SK-N-SH (cell line): ENCODE measurements around the gene CRTC2. TPM values are rescaled to one million over a fixed set of nuclear protein-coding genes. Genes with fewer than 3 reads are reported as not detected.

Experiments
- CTCF ChIA-PET: fragments of 300-600, 350-600 bp; formaldehyde crosslinking; extraction: SDS; loops from one replicate; lab custom pipeline; 2021; lab: Yijun Ruan, JAX
- POLR2A ChIA-PET: fragments of 350-600 bp; sonication (Branson Sonifier 250); formaldehyde crosslinking; extraction: SDS; loops from one replicate; lab custom pipeline; 2020; ENCODE audit warnings: antibody characterized with exemption, inconsistent platforms; lab: Yijun Ruan, JAX
- DNase-seq: peaks from one replicate; pipeline ENCODE4 v3.0.0; 2012
- H2AFZ ChIP-seq: fragments of 200-600 bp; sonication (generic); 2 replicates; pipeline ENCODE4 v1.8.1; 2016; ENCODE audit warnings: antibody characterized with exemption, mild to moderate bottlenecking, low read depth
- H3F3A ChIP-seq: fragments of 200-600 bp; sonication (generic); replicated peaks from 2 replicates; pipeline ENCODE3; 2016; ENCODE audit warnings: antibody characterized with exemption, mild to moderate bottlenecking; ENCODE audit not compliant: insufficient read depth
- H3K27ac ChIP-seq, 2 experiments: fragments of 200-500 bp in 1 of 2; fragments of 200-600 bp in 1 of 2; sonication (Bioruptor generic) in 1 of 2; sonication (generic), shearing (Covaris generic) in 1 of 2; 2 replicates each; pipeline versions ENCODE4 v1.5.1 to v1.6.1; 2014 to 2016; ENCODE audit warnings: low read depth in 2 of 2, inconsistent platforms in 1 of 2, low read length in 1 of 2, mild to moderate bottlenecking in 1 of 2, mixed read lengths in 1 of 2
- H3K27me3 ChIP-seq: fragments of 200-600 bp; sonication (generic), shearing (Covaris generic); 2 replicates; pipeline ENCODE4 v1.6.1; 2016; ENCODE audit warnings: mixed run types; ENCODE audit not compliant: insufficient read depth
- H3K36me3 ChIP-seq, 2 experiments: fragments of 200-500 bp in 1 of 2; fragments of 200-600 bp in 1 of 2; sonication (Bioruptor generic) in 1 of 2; sonication (generic) in 1 of 2; replicated peaks in 1 of 2; 2 replicates each; pipeline versions ENCODE3 to v1.5.1; 2014 to 2016; ENCODE audit warnings: low read length in 1 of 2, mild to moderate bottlenecking in 1 of 2; ENCODE audit not compliant: insufficient read depth in 2 of 2, control insufficient read depth in 1 of 2
- H3K4me1 ChIP-seq, 2 experiments: fragments of 200-500 bp in 1 of 2; fragments of 200-600 bp in 1 of 2; sonication (Bioruptor generic) in 1 of 2; sonication (generic), shearing (Covaris generic) in 1 of 2; 2 replicates each; pipeline versions ENCODE4 v1.5.1 to v1.6.1; 2014 to 2016; ENCODE audit warnings: low read depth in 1 of 2, low read length in 1 of 2, mixed run types in 1 of 2; ENCODE audit not compliant: insufficient read depth in 2 of 2, control insufficient read depth in 1 of 2
- H3K4me2 ChIP-seq: fragments of 200-600 bp; sonication (generic), shearing (Covaris generic); 2 replicates; pipeline ENCODE4 v1.6.1; 2017; ENCODE audit warnings: mixed run types
- H3K4me3 ChIP-seq, 2 experiments: fragments of 200-500 bp in 1 of 2; fragments of 200-600 bp in 1 of 2; sonication (Bioruptor generic) in 1 of 2; sonication (generic), shearing (Covaris generic) in 1 of 2; 2 replicates each; pipeline versions ENCODE4 v1.5.1 to v1.8.1; 2014 to 2016; ENCODE audit warnings: low read depth in 2 of 2, inconsistent platforms in 1 of 2, low read length in 1 of 2, mild to moderate bottlenecking in 1 of 2, mixed read lengths in 1 of 2, moderate library complexity in 1 of 2
- H3K79me2 ChIP-seq: fragments of 200-600 bp; sonication (generic); 2 replicates; pipeline ENCODE4 v1.8.1; 2017; ENCODE audit warnings: mild to moderate bottlenecking; ENCODE audit not compliant: insufficient read depth
- H3K9ac ChIP-seq: fragments of 200-600 bp; sonication (generic); 2 replicates; pipeline ENCODE4 v1.6.1; 2017; ENCODE audit warnings: mixed run types
- H3K9me2 ChIP-seq: fragments of 200-600 bp; sonication (generic); 2 replicates; pipeline ENCODE4 v1.6.1; 2017; ENCODE audit warnings: mixed run types
- H3K9me3 ChIP-seq: fragments of 200-600 bp; sonication (generic); 2 replicates; pipeline ENCODE4 v1.6.1; 2017; ENCODE audit warnings: mixed run types, mild to moderate bottlenecking, moderate library complexity
- H4K20me1 ChIP-seq: fragments of 200-600 bp; sonication (generic); 2 replicates; pipeline ENCODE4 v1.6.1; 2017; ENCODE audit warnings: mild to moderate bottlenecking, mixed run types; ENCODE audit not compliant: insufficient read depth
- FOSL2 ChIP-seq: IDR thresholded peaks from 2 replicates; pipeline ENCODE4 v1.4.0; 2012; ENCODE audit warnings: low read depth, mild to moderate bottlenecking, moderate library complexity, borderline replicate concordance
- GABPA ChIP-seq: IDR thresholded peaks from 2 replicates; pipeline ENCODE4 v1.4.0; 2012; ENCODE audit warnings: low read depth, mild to moderate bottlenecking
- GATA2 ChIP-seq: sonication (generic); formaldehyde crosslinking; IDR thresholded peaks from 2 replicates; pipeline ENCODE4 v1.5.0; 2020; ENCODE audit warnings: mild to moderate bottlenecking, missing genetic modification reagents
- IRF3 ChIP-seq: fragments of 150-350 bp; IDR thresholded peaks from 2 replicates; pipeline ENCODE4 v1.6.1; 2016; ENCODE audit warnings: mild to moderate bottlenecking, low read depth, low read length
- MAX ChIP-seq: IDR thresholded peaks from 2 replicates; pipeline ENCODE4 v1.4.0; 2012; ENCODE audit warnings: low read depth
- MEF2A ChIP-seq: IDR thresholded peaks from 2 replicates; pipeline ENCODE4 v1.4.0; 2012; ENCODE audit warnings: low read depth, borderline replicate concordance
- NFIC ChIP-seq: IDR thresholded peaks from 2 replicates; pipeline ENCODE4 v1.4.0; 2012; ENCODE audit warnings: borderline replicate concordance
- NRF1 ChIP-seq: IDR thresholded peaks from 2 replicates; pipeline ENCODE4 v1.6.1; 2012; ENCODE audit warnings: low read depth, mild to moderate bottlenecking, low read length
- RAD21 ChIP-seq: IDR thresholded peaks from 2 replicates; pipeline ENCODE4 v1.6.1; 2012; ENCODE audit warnings: mild to moderate bottlenecking, low read length
- RFX5 ChIP-seq: IDR thresholded peaks from 2 replicates; pipeline ENCODE4 v1.6.1; 2012; ENCODE audit warnings: mild to moderate bottlenecking, improper control_type of control experiment, low read length
- SMC3 ChIP-seq: IDR thresholded peaks from 2 replicates; pipeline ENCODE4 v1.6.1; 2012; ENCODE audit warnings: low read depth, low read length, improper control_type of control experiment
- TAF1 ChIP-seq: IDR thresholded peaks from 2 replicates; pipeline ENCODE4 v1.6.1; 2012; ENCODE audit warnings: low read depth, mild to moderate bottlenecking, low read length, moderate library complexity, borderline replicate concordance
- TCF12 ChIP-seq: IDR thresholded peaks from 2 replicates; pipeline ENCODE4 v1.4.0; 2012
- TEAD4 ChIP-seq: IDR thresholded peaks from 2 replicates; pipeline ENCODE4 v1.4.0; 2012; ENCODE audit warnings: mild to moderate bottlenecking, borderline replicate concordance; ENCODE audit not compliant: insufficient read depth
- WGBS: methylation state at CpG from one replicate; pipeline ENCODE4 v1.1.6; 2017; ENCODE audit warnings: low lambda C conversion rate; 5-methylcytosine and 5-hydroxymethylcytosine counted together
- polyA plus RNA-seq, 3 experiments: library from polyadenylated mRNA; depleted of rRNA; stranded (reverse); fragments of >200 nt; gene quantifications; 2 replicates each; pipeline ENCODE4 v1.2.3, GENCODE V29; 2012
- TF ChIP-seq, protein P1 (sequence below): IDR thresholded peaks from 2 replicates; pipeline ENCODE4 v1.6.1; 2012; ENCODE audit warnings: mild to moderate bottlenecking, low read depth, low read length, moderate library complexity
- TF ChIP-seq, protein P2 (sequence below): fragments of 150-350 bp; IDR thresholded peaks from 2 replicates; pipeline ENCODE4 v1.6.1; 2017; ENCODE audit warnings: antibody characterized with exemption, low read length, low read depth, borderline replicate concordance
- TF ChIP-seq, protein P3 (sequence below): IDR thresholded peaks from 2 replicates; pipeline ENCODE4; 2012

Gene CRTC2
- polyA plus RNA-seq, 1 of the 3 experiments (the other 2 are of a cell fraction) = 25.5 TPM

GRCh38 chr1:153991151-153991630 lies 32.8 kb upstream of the CRTC2 start:
- peak overlapping the region; percentile 92 for H3K9ac ChIP-seq
- no peaks in the 10 kb centered on the region for H3K27me3 ChIP-seq
- under 1% methylated on average over 9 of the region's 9 CpGs for WGBS
- CTCF ChIA-PET = interaction anchor here (0.6 to 3.3 kb wide), 6 partner anchors 28 to 313 kb away, joined by 3 to 12 read pairs (median 6); partner anchors contain the start of genes DENND4B and SLC39A1
- peaks cover 8% of the 10 kb centered on the region; the same call in 1 of the 2 replicates for H4K20me1 ChIP-seq
- no peak for TF ChIP-seq MAX
- no peak for TF ChIP-seq NFIC
- TF ChIP-seq, protein P1, sequence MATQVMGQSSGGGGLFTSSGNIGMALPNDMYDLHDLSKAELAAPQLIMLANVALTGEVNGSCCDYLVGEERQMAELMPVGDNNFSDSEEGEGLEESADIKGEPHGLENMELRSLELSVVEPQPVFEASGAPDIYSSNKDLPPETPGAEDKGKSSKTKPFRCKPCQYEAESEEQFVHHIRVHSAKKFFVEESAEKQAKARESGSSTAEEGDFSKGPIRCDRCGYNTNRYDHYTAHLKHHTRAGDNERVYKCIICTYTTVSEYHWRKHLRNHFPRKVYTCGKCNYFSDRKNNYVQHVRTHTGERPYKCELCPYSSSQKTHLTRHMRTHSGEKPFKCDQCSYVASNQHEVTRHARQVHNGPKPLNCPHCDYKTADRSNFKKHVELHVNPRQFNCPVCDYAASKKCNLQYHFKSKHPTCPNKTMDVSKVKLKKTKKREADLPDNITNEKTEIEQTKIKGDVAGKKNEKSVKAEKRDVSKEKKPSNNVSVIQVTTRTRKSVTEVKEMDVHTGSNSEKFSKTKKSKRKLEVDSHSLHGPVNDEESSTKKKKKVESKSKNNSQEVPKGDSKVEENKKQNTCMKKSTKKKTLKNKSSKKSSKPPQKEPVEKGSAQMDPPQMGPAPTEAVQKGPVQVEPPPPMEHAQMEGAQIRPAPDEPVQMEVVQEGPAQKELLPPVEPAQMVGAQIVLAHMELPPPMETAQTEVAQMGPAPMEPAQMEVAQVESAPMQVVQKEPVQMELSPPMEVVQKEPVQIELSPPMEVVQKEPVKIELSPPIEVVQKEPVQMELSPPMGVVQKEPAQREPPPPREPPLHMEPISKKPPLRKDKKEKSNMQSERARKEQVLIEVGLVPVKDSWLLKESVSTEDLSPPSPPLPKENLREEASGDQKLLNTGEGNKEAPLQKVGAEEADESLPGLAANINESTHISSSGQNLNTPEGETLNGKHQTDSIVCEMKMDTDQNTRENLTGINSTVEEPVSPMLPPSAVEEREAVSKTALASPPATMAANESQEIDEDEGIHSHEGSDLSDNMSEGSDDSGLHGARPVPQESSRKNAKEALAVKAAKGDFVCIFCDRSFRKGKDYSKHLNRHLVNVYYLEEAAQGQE = no peak
- TF ChIP-seq GABPA = no peak
- no peak for TF ChIP-seq IRF3
- TF ChIP-seq, protein P2, sequence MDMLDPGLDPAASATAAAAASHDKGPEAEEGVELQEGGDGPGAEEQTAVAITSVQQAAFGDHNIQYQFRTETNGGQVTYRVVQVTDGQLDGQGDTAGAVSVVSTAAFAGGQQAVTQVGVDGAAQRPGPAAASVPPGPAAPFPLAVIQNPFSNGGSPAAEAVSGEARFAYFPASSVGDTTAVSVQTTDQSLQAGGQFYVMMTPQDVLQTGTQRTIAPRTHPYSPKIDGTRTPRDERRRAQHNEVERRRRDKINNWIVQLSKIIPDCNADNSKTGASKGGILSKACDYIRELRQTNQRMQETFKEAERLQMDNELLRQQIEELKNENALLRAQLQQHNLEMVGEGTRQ = no peak
- TF ChIP-seq TCF12 = no peak
- TF ChIP-seq TEAD4 = no peak
- TF ChIP-seq FOSL2 = no peak
- no peak for TF ChIP-seq SMC3
- no peak for TF ChIP-seq NRF1
- TF ChIP-seq, protein P3, sequence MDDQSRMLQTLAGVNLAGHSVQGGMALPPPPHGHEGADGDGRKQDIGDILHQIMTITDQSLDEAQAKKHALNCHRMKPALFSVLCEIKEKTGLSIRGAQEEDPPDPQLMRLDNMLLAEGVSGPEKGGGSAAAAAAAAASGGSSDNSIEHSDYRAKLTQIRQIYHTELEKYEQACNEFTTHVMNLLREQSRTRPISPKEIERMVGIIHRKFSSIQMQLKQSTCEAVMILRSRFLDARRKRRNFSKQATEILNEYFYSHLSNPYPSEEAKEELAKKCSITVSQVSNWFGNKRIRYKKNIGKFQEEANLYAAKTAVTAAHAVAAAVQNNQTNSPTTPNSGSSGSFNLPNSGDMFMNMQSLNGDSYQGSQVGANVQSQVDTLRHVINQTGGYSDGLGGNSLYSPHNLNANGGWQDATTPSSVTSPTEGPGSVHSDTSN = no peak
- TF ChIP-seq RFX5 = no peak
- TF ChIP-seq MEF2A = no peak
- no peak for TF ChIP-seq GATA2 (CRISPR knock-in tag)
- TF ChIP-seq RAD21 = no peak
- no peak for TF ChIP-seq TAF1
- peak overlapping the region; percentile 82 to 85 for H3K4me3 ChIP-seq
- no peak overlapping the region for H2AFZ ChIP-seq
- peaks cover 24% of the 10 kb centered on the region for H3K79me2 ChIP-seq
- H3K9me3 ChIP-seq = no peaks in the 10 kb centered on the region
- H3K9me2 ChIP-seq = no peaks in the 10 kb centered on the region
- peaks cover 24 to 35% of the 10 kb centered on the region in 2 experiments for H3K36me3 ChIP-seq
- peaks cover 19 to 21% of the 10 kb centered on the region in 2 experiments; a peak in 3 of 4 replicates for H3K4me1 ChIP-seq
- no peak for DNase-seq
- H3K4me2 ChIP-seq = peak overlapping the region; percentile 83
- H3K27ac ChIP-seq = peak overlapping the region; percentile 79 to 92
- POLR2A ChIA-PET = interaction anchor here (0.7 to 2.5 kb wide), 24 partner anchors 8 to 315 kb away, joined by 3 to 59 read pairs (median 6); partner anchors contain the start of genes CREB3L4, DENND4B, GATAD2B and JTB
- H3F3A ChIP-seq = peaks cover 57% of the 10 kb centered on the region
